HG02973 (cell line): ENCODE measurements around the gene IL31.
"Not testable (repeated sequence)": the region's sequence is repeated elsewhere in the genome, so short reads cannot be mapped to it uniquely, and the experiment has no call there.

ENCODE experiments used
- ATAC-seq: cut with Tn5 transposase; IDR thresholded peaks from one replicate; pipeline ENCODE4 v1.9.1; 2021; ENCODE audit warnings: moderate library complexity; ENCODE audit not compliant: unreplicated experiment

The IL31 gene

DNA sequence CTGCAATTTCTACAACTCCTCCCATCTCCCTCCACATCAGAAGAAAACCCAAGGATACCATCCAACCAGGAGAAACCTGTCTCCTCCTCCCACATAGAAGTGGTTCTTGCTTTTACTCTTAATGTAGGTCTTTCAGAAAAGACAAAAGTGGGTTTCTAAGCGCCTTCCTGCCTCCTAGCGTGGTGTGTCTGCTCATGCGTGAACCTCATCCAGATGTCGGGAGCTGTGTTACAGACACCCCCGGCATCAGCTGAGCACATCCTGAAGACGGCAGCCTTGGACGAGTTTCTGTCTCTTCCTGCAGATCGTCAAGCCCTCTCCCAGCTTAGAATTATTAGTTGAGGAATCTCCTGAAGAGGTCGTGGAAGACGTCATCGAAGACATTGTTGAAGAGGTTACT is 18.4 kb upstream of the IL31 start:
- no peak for ATAC-seq

DNA sequence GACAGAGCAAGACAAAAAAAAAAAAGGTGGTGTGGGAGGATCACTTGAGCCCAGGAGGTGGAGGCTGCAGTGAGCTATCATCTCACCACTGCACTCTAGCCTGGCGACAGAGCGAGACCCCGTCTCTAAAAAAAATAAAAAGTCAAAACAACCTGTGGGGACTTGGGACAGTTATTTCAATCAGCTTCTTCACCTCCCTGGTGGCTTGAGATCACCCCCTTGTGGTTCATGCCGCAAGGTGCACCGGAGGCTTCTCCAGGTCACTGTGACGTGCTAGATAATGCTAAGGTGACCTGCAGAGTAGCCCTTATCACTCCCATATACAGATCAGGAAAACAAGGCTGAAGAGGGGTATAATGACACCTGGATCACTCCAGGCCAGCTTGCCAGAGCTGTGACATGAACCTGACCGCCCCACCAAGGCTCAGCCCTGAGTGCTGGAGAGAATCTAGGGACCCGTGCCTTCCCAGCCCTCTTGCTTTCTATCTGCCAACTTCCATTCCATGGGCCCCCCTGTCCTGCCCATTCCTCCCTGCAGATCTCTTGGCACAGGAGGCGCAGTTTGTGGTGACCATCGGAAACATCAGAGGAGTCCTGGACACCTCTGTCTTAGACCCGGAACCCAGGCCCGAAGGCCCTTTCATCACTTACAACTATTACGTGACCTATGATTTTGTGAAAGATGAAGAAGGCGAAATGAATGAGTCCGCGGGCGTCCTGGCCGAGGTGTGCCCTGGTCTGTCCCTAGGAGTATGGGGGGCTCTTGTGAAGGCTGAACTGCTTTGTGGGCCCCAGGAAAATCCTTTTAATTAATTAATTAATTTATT is 17.0 kb upstream of the IL31 start:
- ATAC-seq, result no peak

DNA sequence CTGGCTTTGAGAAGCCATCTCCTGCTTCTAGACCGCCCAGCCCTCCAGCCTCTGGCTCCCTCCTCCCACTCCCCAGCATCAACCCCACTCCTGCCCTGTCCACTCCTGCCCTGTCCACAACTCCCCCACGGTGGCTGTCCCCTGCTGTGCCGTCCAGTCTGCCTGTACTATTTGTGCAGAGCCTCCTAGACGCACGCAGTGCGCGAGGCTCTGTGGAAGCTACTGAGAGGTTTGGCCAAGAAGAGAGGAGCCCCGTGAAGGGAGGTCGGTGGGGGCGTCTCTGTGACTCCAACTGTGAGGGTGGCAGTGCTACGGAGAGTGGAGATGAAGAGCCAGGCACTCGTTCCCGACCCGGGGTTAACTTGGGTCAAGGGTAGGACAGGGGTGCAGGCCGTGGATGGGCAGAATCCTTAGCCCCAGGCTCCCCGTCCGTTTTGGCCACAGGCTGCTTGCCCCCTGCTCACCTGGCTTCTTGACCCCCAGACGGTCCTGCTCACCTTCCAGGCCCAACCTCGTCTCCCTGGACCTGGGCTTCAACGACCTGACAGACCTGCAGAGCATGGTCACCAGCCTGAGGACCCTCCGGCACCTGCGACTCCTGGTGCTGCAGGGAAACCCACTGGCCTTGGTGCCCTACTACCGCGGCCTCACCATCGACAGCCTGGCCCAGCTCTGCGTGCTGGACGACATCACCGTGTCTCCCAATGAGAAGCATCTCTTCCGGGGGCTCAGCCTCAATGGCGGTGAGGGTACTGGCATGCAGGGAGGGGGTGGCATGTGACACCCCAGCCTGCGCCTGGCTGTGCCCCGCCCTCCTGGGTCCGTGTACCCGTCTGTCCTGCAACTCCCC is 15.8 kb upstream of the IL31 start:
- ATAC-seq, result no peak

DNA sequence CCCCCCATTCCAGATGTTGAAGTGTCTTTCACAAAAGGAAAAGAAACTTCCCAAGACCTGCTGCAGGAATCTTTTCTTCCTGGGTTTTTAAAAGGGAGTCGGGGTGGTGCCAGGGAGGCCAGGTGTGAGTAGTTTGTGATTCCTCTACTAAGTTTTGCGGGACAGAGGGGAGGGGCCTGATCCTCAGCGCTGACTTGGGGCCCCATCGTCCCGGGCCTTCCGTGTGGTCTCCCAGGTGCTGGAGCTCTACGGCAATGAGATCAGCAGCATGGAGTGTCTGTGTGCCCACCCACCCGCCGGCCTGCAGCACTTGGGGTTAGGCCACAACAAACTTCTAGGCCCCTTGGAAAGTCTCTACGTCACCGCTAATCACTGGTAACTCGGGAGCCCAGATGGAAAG is 13.4 kb upstream of the IL31 start:
- ATAC-seq, result no peak

DNA sequence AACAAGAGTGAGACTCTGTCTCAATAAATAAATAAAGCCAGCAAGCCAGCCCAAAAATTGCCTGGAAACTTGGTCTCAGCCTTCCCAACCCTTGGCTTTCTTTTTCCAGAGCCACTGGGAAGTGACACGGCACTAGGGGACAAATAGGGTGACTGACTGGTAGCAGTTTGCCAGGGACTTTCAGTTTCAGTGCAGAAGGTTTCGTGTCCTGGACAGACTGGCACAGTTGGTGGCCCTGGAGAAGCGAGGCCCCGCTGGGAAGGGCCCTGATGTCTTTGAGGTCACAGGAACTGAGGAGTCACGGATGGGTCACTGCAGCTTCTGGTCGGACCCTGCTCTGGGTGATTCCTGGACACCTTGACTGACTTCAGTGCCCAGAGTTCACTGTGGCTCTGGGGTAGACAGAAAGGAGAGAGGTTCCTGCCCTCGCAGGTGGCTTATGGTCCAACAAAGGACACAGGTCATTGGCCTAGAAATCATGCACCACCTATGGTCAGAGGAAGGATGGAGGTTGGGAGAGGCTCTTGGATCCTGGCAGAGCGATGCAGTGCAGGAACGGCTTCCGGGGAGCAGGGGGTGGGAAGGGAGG is 11.6 kb upstream of the IL31 start:
- no peak for ATAC-seq

DNA sequence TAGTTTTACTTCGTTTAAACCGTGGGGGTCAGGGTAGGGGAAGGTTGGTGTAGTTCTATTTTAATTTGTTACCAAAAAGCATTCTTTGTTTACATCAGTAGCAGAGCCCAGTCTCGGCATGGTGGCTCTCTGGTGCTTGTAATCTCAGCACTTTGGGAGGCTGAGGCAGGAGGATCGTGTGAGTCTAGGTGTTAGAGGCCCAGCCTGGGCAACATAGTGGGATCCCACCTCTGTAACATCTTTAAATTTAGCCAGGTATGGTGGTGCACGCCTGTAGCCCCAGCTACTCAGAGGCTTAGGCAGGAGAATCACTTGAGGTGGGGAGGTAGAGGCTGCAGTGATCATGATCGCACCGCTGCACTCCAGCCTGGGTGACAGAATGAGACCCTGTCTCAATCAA is 11.1 kb upstream of the IL31 start:
- no peak for ATAC-seq

DNA sequence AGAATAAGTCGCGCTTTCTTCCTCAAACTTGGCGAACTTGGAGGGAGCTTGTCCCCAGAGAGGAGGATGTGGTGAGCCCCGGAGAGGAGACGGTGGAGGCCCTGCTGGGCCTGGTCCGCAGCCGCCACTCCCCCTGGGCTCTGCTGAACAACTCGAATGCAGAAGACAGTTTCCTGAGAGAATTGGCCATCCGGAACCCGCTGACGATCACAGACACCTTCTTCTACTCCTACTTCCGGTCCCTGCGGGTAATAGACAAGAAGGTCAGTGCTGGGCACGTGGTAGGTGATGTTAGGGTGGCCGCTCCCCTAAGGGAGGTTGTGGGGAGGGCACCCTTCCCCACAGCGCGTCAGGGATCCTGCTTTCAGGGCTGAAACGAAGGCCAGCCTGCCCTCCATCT is 10.5 kb upstream of the IL31 start:
- no peak for ATAC-seq

DNA sequence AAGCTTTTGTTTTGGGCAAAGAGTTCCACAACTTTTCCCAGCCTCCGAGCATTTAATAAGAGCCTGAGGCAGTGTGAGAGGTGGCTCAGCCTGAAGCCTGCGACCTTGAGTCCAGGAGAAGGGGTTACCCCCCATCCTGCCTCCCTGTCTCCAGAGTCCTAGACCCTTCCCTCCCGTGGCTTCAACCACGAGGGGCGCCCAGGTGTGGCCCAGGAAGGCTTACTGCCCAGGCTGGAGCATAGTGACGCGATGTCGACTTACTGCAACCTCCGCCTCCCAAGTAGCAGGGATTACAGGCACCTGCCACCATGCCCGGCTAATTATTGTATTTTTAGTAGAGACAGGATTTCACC is 9.5 kb upstream of the IL31 start:
- ATAC-seq, result no peak

DNA sequence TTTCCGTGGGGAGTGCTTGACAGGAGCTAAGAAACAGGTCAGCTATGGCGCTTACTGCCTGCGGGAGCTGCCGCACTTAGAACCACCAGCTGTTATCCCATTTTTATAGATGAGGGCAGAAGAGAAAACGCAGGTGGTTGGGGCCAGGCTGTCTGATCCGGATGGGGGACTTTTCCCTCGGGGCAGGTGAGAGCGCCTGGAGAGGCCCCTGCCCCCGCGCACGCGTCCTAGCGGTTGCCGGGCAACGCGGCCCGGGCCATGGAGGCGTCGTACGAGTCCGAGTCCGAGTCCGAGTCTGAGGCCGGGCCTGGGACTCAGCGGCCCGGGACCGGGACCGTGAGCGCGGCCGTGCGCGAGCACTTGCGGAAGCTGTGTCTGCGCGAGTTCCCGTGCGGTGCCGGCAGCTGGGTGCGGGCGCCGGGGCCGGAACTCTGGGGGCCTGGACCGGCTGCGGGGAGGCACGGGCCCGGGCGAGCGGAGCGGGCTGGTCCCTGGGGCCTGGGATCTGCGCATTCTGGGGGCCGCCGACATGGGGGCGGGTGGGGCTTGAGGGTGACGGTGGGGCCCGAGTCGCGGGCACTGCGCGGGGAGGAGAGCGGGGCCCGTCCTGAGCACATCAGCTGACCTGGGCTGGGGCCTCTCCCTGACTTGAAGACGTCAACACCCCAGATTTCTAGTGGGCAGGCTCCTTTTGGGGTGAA is 9.0 kb upstream of the IL31 start, which contains the start of gene LRRC43:
LRRC43 (plus strand) TSS at position 237 of the 701 bp plus-strand sequence; CDS start at position 259, 22 bp downstream.
- no peak for ATAC-seq

DNA sequence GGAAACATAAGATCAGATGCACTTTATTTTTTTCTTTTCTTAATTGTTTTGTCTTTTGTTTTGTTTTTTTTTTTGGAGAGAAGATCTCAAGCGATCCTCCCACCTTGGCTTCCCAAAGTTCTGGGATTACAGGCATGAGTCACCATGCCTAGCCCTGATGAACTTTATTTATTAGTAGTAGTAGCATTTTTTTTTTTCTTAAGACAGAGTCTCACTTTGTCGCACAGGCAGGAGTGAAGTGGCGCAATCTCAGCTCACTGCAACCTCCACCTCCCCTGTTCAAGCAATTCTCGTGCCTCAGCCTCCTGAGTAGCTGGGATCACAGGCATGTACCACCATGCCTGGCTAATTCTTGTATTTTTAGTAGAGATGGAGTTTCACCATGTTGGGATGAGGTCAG is 2.5 kb upstream of the IL31 start:
- not testable (repeated sequence) for ATAC-seq

DNA sequence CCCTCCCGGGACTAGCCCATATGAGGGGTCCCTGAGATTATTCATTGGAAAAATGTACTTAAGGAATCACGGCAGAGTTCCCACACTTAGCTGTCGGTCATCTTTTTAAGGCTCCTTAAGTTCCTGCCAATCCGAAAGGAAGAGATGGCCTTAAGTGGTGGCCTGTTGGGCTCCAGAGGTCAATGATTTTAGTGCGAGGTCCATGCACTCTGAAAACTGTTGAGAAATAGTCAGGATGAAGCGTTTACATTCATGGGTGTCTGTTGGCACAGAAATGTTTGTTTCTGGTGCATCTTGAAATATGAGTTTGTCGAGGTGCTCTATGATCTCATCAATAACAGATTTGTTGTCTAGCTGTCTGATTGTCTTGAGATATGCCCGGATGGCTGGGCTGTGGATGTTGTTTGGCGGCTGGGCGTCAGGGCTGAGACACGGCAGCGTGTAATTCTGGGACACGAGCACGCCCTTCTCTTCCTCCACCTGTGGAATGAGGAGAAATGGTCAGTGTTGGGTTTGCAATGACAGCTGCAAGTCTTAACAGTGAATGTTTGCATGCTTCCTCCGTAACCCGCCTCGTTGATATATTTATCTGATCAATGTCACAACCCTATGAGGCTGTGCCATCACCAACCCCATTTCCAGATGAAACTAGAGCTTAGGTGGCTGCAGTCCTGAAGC is 1.6 kb downstream of the IL31 start:
- ATAC-seq, result no peak

DNA sequence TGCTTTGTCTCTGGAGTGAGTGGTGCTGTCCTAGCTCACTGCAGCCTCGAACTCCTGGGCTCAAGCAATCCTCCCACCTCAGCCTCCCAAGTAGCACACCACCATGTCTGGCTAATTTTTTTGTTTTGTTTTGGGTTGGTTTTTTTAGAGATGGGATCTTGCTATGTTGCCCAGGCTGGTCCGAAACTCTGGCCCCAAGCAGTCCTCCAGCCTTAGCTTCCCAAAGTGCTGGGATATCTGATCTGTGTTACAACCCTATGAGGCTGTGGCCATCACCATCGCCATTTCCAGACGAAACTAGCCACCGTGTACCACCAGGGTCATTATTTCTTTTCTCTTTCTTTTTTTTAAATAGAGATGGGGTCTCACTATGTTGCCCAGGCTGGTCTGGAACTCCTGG is 2.6 kb downstream of the IL31 start:
- no peak for ATAC-seq

DNA sequence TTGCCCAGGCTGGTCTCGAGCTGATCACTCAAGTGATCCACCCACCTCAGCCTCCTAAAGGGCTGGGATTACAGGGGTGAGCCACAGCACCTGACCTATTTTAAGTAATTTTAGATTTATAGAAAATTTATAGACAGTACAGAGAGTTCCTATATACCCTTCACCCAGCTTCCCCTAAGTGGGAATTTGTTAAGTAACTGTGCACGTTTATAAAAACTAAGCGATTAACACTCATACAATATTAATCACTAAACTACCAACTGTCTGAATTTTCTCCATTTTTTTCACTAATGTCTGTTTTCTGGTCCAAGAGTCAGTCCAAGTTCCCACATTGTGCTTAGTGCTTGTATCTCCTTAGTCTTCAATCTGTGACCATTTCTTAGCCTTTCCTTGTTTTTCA is 5.5 kb downstream of the IL31 start:
- no peak for ATAC-seq

DNA sequence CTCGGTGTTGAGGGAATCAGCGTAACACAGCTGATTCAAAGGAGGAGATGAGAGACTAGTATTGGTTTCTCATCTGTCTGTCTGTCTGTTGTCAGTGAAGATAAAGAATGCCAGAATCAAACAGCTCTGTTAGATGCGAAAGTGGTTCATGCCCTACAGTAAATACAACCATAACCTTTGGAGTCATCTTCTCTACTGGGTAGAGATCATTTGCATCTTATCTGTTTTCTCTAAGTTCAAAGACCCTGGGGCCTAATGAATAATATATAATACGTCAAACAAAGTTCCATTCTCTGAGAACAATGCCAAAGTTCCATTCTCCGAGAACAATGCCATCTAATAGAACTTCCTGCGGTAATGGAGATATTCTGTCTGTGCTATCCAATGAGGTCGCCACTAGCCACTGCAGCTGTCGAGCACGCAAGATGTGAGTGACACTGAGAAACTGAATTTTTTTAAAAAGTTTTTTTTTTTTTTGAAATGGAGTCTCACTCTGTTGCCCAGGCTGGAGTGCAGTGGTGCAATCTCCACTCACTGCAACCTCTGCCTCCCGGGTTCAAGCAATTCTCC is 6.6 kb downstream of the IL31 start:
- no peak for ATAC-seq

DNA sequence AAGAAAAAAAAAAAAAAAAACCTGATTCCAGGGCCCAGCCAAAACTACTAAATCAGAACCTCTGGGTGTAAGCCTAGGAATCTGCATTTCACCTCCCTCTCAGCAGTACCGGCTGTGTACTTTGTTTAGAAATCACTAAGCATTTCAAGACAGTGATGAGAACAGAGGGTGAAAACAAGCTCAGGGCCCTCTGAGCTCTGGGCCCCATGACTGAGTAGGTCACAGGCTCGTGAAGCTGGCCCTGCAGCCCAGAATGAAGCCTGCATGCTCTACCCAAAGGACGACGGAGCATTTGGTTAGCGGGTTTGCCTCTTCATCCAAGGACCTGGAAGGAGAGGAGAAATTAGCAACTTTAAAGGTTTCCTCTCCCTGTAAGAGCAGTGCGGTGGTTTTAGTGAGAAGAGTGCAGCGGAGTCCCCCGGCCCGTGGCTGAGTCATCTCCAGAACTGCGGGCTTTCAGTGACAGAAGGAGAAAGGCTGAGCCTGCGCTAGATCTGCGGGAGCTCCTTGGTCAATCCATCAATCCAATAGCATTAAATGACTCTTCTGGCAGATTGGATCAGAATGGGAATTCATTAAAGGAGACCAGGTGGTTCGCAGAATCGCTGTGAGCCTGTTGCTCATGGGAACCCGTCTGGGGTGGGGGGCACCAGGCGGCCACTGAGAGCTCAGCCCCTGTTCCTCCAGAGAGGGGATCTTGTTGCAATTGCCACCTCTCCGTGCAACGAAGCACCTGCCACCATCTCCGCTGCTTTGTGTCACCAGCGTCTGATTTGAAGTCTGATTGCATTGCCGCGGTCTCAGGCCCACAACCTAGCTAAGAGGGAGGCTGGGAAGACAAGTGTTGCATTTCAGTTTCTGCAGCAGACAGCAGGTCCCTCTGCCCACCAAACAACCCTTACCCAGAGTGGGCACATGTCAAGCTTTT is 7.3 kb downstream of the IL31 start:
- no peak for ATAC-seq

DNA sequence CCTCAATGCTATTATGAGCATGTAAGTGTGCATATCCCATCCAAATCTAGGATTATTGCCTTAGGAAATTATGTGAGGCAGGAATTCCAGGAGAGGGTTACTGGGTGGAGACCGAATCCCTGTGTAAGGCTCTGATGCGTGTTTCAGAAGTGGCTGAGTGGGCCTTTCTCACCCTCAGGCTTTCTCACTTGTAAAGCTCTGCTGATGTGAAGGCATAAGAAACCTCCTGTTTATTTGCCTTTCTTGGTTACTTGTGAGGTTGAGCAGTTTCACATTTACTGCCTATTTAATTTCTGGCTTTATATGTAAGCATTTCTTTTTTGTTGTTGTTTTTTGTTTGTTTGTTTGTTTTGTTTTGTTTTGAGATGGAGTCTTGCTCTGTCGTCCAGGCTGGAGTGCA is 11.0 kb downstream of the IL31 start:
- no peak for ATAC-seq

DNA sequence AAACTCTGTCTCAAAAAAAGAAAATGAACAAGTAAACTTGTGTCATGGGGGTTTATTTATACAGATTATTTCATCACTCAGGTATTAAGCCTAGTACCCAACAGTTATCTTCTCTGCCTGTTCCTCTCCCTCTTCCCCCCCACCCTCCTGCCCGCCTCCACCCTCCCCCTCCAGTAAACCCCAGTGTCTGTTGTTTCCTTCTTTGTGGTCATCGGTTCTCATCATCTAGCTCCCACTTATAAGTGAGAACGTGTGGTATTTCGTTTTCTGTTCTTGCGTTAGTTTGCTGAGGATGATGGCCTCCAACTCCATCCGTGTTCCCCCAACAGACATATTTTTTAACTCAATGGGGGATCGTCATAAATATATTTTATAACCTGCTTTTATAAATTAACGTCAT is 12.3 kb downstream of the IL31 start:
- ATAC-seq, result no peak

DNA sequence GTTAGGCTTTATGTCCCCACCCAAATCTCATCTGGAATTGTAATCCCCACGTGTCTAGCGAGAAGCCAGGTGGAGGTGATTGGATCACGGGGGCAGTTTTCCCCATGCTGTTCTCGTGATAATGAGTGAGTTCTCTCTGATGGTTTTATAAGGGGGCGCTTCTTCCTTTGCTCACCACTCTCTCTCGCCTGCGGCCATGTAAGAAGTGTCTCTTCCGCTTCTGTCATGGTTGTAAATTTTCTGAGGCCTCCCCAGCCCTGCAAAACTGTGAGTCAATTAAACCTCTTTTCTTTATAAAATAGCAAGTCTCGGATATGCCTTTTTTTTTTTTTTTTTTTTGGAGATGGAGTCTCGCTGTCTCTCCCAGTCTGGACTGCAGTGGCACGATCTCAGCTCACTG is 13.3 kb downstream of the IL31 start:
- no peak for ATAC-seq

DNA sequence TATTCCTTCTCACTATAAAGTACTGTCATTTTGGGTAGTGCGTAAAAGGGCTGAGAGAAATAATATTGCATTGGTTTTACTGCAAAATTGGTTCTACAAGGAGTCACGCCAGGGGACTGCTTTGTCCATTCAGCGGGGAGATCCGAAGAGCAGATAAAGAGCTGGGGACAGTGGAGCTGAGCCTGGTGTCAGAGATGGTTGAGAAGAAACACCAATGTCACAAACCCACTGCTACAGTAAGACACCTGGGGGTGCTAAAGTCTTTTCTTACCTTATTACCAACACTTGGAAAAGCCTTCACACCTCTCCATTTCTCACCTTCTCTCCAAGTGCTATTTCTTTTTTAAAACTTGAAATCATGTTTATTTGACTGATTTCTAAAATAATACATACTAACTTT is 14.1 kb downstream of the IL31 start:
- no peak for ATAC-seq
